ENCODE results near the gene POLK.
A peak's percentile ranks its signal among the peaks of the same experiment; 100 is the strongest.

POLK gene

GRCh38 chr5:75511435-75512382 is at the start of gene POLK, which contains the start of gene CERT1:
Gene POLK (plus strand): TSS chr5:75511891.
Gene CERT1 (minus strand): TSS chr5:75511629. CDS start chr5:75511207, 422 bp downstream.
- Histone ChIP-seq H3K36me3 (ENCODE audit: control insufficient read depth, insufficient read depth, low read length) (no peaks in the 10 kb centered on the region), H3K4me3 (ENCODE audit: low read depth, low read length) (peak within 1 kb of the TSS; percentile 86), H3K9me3 (ENCODE audit: control insufficient read depth, insufficient read depth, low read length) (no peaks in the 10 kb centered on the region), H3K27me3 (ENCODE audit: control insufficient read depth, insufficient read depth, low read length) (no peaks in the 10 kb centered on the region), H3K9ac (ENCODE audit: low read depth, low read length) (peak within 1 kb of the TSS; percentile 67), H3K4me1 (ENCODE audit: control insufficient read depth, insufficient read depth, low read length) (no peaks in the 10 kb centered on the region)

DNA sequence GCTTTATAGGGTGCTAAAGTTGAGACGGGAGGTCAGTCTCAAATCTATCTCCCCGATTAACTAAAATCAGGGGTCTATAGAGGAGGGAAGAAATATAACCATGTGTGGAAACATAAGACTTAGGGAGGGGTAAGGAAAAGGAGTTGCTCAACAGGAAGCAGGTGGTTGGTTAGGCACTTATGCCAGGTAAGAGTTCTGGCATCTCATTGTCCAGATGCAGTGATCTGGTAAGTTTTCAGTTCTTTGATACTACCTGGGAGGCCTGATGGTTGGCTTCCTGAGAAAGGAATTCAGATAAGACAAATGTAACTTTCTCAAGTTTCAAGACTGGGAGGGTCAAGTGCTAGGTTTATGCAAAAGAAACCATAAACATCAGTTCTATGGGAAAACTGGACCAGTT is 48.0 kb upstream of the POLK start:
- H3K9me3 ChIP-seq (ENCODE audit: control insufficient read depth, insufficient read depth, low read length) = no peaks in the 10 kb centered on the region
- H3K4me1 ChIP-seq (ENCODE audit: control insufficient read depth, insufficient read depth, low read length) = peaks cover 16% of the 10 kb centered on the region
- H3K36me3 ChIP-seq (ENCODE audit: control insufficient read depth, insufficient read depth, low read length) = no peaks in the 10 kb centered on the region
- H3K9ac ChIP-seq (ENCODE audit: low read depth, low read length) = no peak overlapping the region
- no peak overlapping the region for H3K4me3 ChIP-seq (ENCODE audit: low read depth, low read length)
- H3K27me3 ChIP-seq (ENCODE audit: control insufficient read depth, insufficient read depth, low read length) = no peaks in the 10 kb centered on the region

GRCh38 chr5:75465480-75465879 is 46.2 kb upstream of the POLK start:
- H3K36me3 ChIP-seq (ENCODE audit: control insufficient read depth, insufficient read depth, low read length) = no peaks in the 10 kb centered on the region
- H3K4me1 ChIP-seq (ENCODE audit: control insufficient read depth, insufficient read depth, low read length) = peaks cover 16% of the 10 kb centered on the region
- H3K27me3 ChIP-seq (ENCODE audit: control insufficient read depth, insufficient read depth, low read length) = no peaks in the 10 kb centered on the region
- H3K9ac ChIP-seq (ENCODE audit: low read depth, low read length) = no peak overlapping the region
- no peak overlapping the region for H3K4me3 ChIP-seq (ENCODE audit: low read depth, low read length)
- H3K9me3 ChIP-seq (ENCODE audit: control insufficient read depth, insufficient read depth, low read length) = no peaks in the 10 kb centered on the region

DNA sequence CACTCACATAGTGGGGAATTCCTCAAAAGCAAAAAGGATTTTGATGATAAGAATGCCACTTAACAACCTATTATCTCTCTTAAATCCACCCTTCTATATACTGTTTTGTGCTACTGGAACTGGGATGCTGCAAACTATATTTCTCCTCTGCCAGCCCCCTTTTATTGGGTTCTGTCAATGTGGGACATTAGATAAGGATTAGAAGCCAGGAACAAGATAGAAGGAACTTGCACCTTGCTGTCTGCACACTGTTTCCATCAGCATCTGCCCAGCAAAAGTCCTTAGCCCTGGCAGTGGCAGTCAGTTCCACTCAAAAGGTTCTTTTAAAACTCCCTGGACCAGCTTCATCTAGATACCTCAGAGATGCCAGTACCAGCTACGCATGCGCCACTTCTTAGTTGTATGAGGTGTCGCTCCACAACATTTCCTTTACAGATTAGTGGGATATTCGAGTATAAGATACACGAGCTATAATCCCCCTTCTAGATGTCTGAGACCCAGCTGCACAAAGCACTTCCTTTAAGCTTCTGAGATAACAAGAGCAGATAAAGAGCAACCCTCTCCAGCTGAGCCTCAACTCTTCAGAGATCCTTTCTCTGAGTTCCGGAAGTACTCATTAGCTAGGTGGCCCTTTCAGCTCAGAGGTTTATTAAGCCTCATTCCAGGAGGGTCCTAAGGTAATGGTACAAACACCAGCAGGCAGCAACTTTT is 45.5 kb upstream of the POLK start:
- Histone ChIP-seq H3K4me3 (ENCODE audit: low read depth, low read length) (no peak overlapping the region), H3K4me1 (ENCODE audit: control insufficient read depth, insufficient read depth, low read length) (peaks cover 11% of the 10 kb centered on the region), H3K36me3 (ENCODE audit: control insufficient read depth, insufficient read depth, low read length) (no peaks in the 10 kb centered on the region), H3K9me3 (ENCODE audit: control insufficient read depth, insufficient read depth, low read length) (no peaks in the 10 kb centered on the region), H3K9ac (ENCODE audit: low read depth, low read length) (no peak overlapping the region), H3K27me3 (ENCODE audit: control insufficient read depth, insufficient read depth, low read length) (no peaks in the 10 kb centered on the region)

GRCh38 chr5:75468593-75468992 is 43.1 kb upstream of the POLK start:
- Histone ChIP-seq H3K4me3 (ENCODE audit: low read depth, low read length) (no peak overlapping the region), H3K27me3 (ENCODE audit: control insufficient read depth, insufficient read depth, low read length) (no peaks in the 10 kb centered on the region), H3K36me3 (ENCODE audit: control insufficient read depth, insufficient read depth, low read length) (no peaks in the 10 kb centered on the region), H3K9me3 (ENCODE audit: control insufficient read depth, insufficient read depth, low read length) (no peaks in the 10 kb centered on the region), H3K4me1 (ENCODE audit: control insufficient read depth, insufficient read depth, low read length) (peaks cover 11% of the 10 kb centered on the region), H3K9ac (ENCODE audit: low read depth, low read length) (no peak overlapping the region)

DNA sequence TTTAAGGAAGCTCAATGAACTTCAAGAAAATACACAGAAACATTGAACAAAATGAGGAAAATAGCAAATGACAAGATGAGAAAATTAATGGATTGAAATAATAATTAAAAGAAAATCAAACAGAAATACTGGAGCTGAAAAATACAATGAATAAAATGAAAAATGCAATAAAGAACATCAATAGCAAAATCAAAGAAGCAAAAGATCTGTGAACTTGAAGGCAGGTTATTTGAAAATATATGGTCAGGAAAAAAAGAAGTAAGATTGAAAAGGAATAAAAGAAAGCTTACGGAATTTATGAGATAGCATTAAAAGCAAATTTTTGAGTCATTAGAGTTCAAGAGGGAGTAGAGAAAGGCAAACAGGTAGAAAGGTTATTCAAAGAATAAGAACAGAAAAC is 42.7 kb upstream of the POLK start:
- Histone ChIP-seq H3K27me3 (ENCODE audit: control insufficient read depth, insufficient read depth, low read length) (no peaks in the 10 kb centered on the region), H3K4me1 (ENCODE audit: control insufficient read depth, insufficient read depth, low read length) (peaks cover 9% of the 10 kb centered on the region), H3K9ac (ENCODE audit: low read depth, low read length) (no peak overlapping the region), H3K9me3 (ENCODE audit: control insufficient read depth, insufficient read depth, low read length) (no peaks in the 10 kb centered on the region), H3K4me3 (ENCODE audit: low read depth, low read length) (no peak overlapping the region), H3K36me3 (ENCODE audit: control insufficient read depth, insufficient read depth, low read length) (no peaks in the 10 kb centered on the region)

GRCh38 chr5:75471193-75471592 is 40.5 kb upstream of the POLK start:
- Histone ChIP-seq H3K4me3 (ENCODE audit: low read depth, low read length) (no peak overlapping the region), H3K27me3 (ENCODE audit: control insufficient read depth, insufficient read depth, low read length) (no peaks in the 10 kb centered on the region), H3K9me3 (ENCODE audit: control insufficient read depth, insufficient read depth, low read length) (no peaks in the 10 kb centered on the region), H3K4me1 (ENCODE audit: control insufficient read depth, insufficient read depth, low read length) (peaks cover 12% of the 10 kb centered on the region), H3K9ac (ENCODE audit: low read depth, low read length) (no peak overlapping the region), H3K36me3 (ENCODE audit: control insufficient read depth, insufficient read depth, low read length) (no peaks in the 10 kb centered on the region)

DNA sequence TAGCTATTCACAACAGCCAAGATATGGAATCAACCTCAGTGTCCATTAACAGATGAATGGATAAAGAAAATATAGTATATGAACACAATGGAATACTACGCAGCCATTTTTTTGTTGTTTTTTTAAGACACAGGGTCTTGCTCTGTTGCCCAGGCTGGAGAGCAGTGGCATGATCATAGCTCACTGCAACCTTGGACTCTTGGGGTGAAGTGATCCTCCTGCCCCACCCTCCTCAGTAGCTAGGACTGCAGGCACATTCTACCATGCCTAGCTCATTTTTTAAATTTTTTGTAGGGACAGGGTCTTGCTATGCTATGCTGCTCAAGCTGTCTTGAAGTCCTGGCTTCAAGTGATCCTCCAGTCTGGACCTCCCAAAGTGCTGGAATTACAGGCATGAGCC is 38.7 kb upstream of the POLK start:
- no peak overlapping the region for H3K4me3 ChIP-seq (ENCODE audit: low read depth, low read length)
- H3K9ac ChIP-seq (ENCODE audit: low read depth, low read length) = no peak overlapping the region
- no peaks in the 10 kb centered on the region for H3K27me3 ChIP-seq (ENCODE audit: control insufficient read depth, insufficient read depth, low read length)
- no peaks in the 10 kb centered on the region for H3K9me3 ChIP-seq (ENCODE audit: control insufficient read depth, insufficient read depth, low read length)
- H3K36me3 ChIP-seq (ENCODE audit: control insufficient read depth, insufficient read depth, low read length) = no peaks in the 10 kb centered on the region
- H3K4me1 ChIP-seq (ENCODE audit: control insufficient read depth, insufficient read depth, low read length) = peaks cover 17% of the 10 kb centered on the region

- Histone ChIP-seq H3K4me3 (ENCODE audit: low read depth, low read length) (no peak overlapping the region), H3K27me3 (ENCODE audit: control insufficient read depth, insufficient read depth, low read length) (no peaks in the 10 kb centered on the region), H3K36me3 (ENCODE audit: control insufficient read depth, insufficient read depth, low read length) (no peaks in the 10 kb centered on the region), H3K4me1 (ENCODE audit: control insufficient read depth, insufficient read depth, low read length) (peaks cover 17% of the 10 kb centered on the region), H3K9ac (ENCODE audit: low read depth, low read length) (no peak overlapping the region), H3K9me3 (ENCODE audit: control insufficient read depth, insufficient read depth, low read length) (no peaks in the 10 kb centered on the region)
These were observed 38.2 kb upstream of the POLK start for GRCh38 chr5:75473463-75473862.

DNA sequence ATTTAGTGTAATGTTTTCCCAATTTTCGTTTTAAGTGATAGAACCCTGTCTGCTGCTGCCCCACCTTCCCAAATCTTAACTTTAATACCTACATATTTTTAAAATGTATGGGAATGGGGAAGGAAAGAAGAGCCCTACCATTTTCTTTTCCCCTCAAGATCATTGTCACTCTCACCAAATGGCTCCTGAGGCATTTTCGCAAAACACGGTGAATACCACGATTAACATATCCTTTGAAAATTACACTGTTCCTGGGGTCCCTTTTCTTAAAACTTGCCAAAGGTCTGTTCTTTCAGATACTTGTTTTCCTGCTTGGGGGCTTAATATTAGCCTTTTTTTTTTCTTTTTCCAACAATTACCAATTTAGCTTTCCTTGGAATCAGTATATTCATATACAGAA is 36.3 kb upstream of the POLK start:
- H3K9ac ChIP-seq (ENCODE audit: low read depth, low read length) = peak overlapping the region; percentile 10
- H3K27me3 ChIP-seq (ENCODE audit: control insufficient read depth, insufficient read depth, low read length) = no peaks in the 10 kb centered on the region
- H3K9me3 ChIP-seq (ENCODE audit: control insufficient read depth, insufficient read depth, low read length) = no peaks in the 10 kb centered on the region
- peaks cover 17% of the 10 kb centered on the region for H3K4me1 ChIP-seq (ENCODE audit: control insufficient read depth, insufficient read depth, low read length)
- no peaks in the 10 kb centered on the region for H3K36me3 ChIP-seq (ENCODE audit: control insufficient read depth, insufficient read depth, low read length)
- H3K4me3 ChIP-seq (ENCODE audit: low read depth, low read length) = no peak overlapping the region

GRCh38 chr5:75481024-75481423 is 30.7 kb upstream of the POLK start:
- H3K9me3 ChIP-seq (ENCODE audit: control insufficient read depth, insufficient read depth, low read length) = no peaks in the 10 kb centered on the region
- no peak overlapping the region for H3K4me3 ChIP-seq (ENCODE audit: low read depth, low read length)
- H3K9ac ChIP-seq (ENCODE audit: low read depth, low read length) = no peak overlapping the region
- H3K27me3 ChIP-seq (ENCODE audit: control insufficient read depth, insufficient read depth, low read length) = no peaks in the 10 kb centered on the region
- H3K4me1 ChIP-seq (ENCODE audit: control insufficient read depth, insufficient read depth, low read length) = peaks cover 13% of the 10 kb centered on the region
- H3K36me3 ChIP-seq (ENCODE audit: control insufficient read depth, insufficient read depth, low read length) = no peaks in the 10 kb centered on the region

- peaks cover 8% of the 10 kb centered on the region for H3K4me1 ChIP-seq (ENCODE audit: control insufficient read depth, insufficient read depth, low read length)
- H3K9me3 ChIP-seq (ENCODE audit: control insufficient read depth, insufficient read depth, low read length) = no peaks in the 10 kb centered on the region
These were observed 29.2 kb upstream of the POLK start for GRCh38 chr5:75482482-75482881.

More at GRCh38 chr5:75482482-75482881, 29.2 kb upstream of the POLK start:
- no peaks in the 10 kb centered on the region for H3K27me3 ChIP-seq (ENCODE audit: control insufficient read depth, insufficient read depth, low read length)
- no peak overlapping the region for H3K9ac ChIP-seq (ENCODE audit: low read depth, low read length)
- H3K36me3 ChIP-seq (ENCODE audit: control insufficient read depth, insufficient read depth, low read length) = no peaks in the 10 kb centered on the region
- no peak overlapping the region for H3K4me3 ChIP-seq (ENCODE audit: low read depth, low read length)

Measured in iPS-15b (cell line).